ENCODE results near the gene GMCL2. TPM values are rescaled to one million over a fixed set of nuclear protein-coding genes. Genes with fewer than 3 reads are reported as not detected.

Gene GMCL2
- total and polyA plus RNA-seq, 2 donors from 2014 or later = not detected

GRCh38 chr5:178216779-178217178, 29.6 kb upstream of the GMCL2 start:
- Histone ChIP-seq H3K4me3 (ENCODE audit: low read length in 3 of 3) (no peak overlapping the region), H3K9ac (ENCODE audit: low read length in 3 of 3) (no peak overlapping the region), H3K4me1 (ENCODE audit: control insufficient read depth in 2 of 3, insufficient read depth in 2 of 3, low read depth in 1 of 3, low read length in 3 of 3) (peaks cover 0 to 28% (median 21%) of the 10 kb centered on the region in 3 donors), H3K9me3 (ENCODE audit: control insufficient read depth in 2 of 3, insufficient read depth in 1 of 3, low read length in 3 of 3) (no peaks in the 10 kb centered on the region), H3K36me3 (ENCODE audit: control insufficient read depth in 2 of 3, insufficient read depth in 3 of 3, low read length in 3 of 3) (peaks cover 8 to 34% (median 27%) of the 10 kb centered on the region in 3 donors), H3K27me3 (ENCODE audit: control insufficient read depth, insufficient read depth, low read length) (no peaks in the 10 kb centered on the region), H3K27ac (ENCODE audit: low read depth in 2 of 2, low read length in 2 of 2) (no peak overlapping the region)
- TF ChIP-seq, protein P1, sequence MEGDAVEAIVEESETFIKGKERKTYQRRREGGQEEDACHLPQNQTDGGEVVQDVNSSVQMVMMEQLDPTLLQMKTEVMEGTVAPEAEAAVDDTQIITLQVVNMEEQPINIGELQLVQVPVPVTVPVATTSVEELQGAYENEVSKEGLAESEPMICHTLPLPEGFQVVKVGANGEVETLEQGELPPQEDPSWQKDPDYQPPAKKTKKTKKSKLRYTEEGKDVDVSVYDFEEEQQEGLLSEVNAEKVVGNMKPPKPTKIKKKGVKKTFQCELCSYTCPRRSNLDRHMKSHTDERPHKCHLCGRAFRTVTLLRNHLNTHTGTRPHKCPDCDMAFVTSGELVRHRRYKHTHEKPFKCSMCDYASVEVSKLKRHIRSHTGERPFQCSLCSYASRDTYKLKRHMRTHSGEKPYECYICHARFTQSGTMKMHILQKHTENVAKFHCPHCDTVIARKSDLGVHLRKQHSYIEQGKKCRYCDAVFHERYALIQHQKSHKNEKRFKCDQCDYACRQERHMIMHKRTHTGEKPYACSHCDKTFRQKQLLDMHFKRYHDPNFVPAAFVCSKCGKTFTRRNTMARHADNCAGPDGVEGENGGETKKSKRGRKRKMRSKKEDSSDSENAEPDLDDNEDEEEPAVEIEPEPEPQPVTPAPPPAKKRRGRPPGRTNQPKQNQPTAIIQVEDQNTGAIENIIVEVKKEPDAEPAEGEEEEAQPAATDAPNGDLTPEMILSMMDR (IDR thresholded peaks at IDR 0.05; ENCODE audit: borderline replicate concordance, extremely low read depth, insufficient read depth) = no peak
- intact Hi-C loops (cut with DNase I) = no loop called here
- no peak for FAIRE-seq
- peak in 1 of 5 donors; percentile 18 for DNase-seq

GRCh38 chr5:178216088-178216534, 28.9 kb upstream of the GMCL2 start:
- H3K36me3 ChIP-seq (ENCODE audit: control insufficient read depth in 2 of 3, insufficient read depth in 3 of 3, low read length in 3 of 3) = peaks cover 6 to 39% (median 34%) of the 10 kb centered on the region in 3 donors
- intact Hi-C loops (cut with DNase I) = no loop called here

DNA sequence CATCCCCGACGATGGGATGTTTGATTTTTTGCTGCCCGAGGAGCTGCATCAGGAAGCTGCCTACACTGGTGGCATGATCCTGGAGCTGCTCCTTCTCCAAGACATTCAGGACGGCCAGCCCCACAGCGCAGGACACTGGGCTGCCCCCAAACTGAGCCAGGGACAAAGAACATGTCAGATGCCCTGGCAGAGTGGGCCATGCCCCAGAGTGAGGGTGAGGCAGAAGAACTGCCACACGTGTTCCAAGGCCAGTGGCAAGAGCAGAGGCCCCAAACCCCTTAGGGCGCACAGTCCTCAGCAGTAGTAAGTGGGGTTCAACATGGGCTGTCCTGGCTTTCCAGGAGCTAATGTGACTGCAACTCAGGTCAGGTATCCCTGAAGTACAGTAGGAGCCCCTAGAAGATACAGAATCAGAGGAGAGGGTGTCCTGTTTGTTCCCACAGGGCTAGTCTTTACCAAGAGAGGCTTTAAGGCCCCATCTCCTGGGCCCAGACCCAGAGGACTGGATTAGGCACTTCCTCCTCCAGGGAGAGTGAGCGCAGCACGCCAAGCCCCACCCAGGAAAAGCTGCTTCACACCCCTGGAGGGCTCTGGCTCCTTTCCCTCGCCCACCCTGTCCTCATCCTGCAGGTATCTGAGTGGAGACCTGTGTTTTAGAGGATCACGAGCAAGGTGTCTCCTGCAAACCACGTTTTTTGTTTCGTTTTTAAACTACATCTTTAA, 28.3 kb upstream of the GMCL2 start:
- Histone ChIP-seq H3K9me3 (ENCODE audit: control insufficient read depth in 2 of 3, insufficient read depth in 1 of 3, low read length in 3 of 3) (no peaks in the 10 kb centered on the region), H3K4me3 (ENCODE audit: low read length in 3 of 3) (no peak overlapping the region), H3K9ac (ENCODE audit: low read length in 3 of 3) (no peak overlapping the region), H3K27me3 (ENCODE audit: control insufficient read depth, insufficient read depth, low read length) (no peaks in the 10 kb centered on the region), H3K27ac (ENCODE audit: low read depth in 2 of 2, low read length in 2 of 2) (peak overlapping the region; percentile 3 to 32), H3K4me1 (ENCODE audit: control insufficient read depth in 2 of 3, insufficient read depth in 2 of 3, low read depth in 1 of 3, low read length in 3 of 3) (peaks cover 0 to 28% (median 26%) of the 10 kb centered on the region in 3 donors), H3K36me3 (ENCODE audit: control insufficient read depth in 2 of 3, insufficient read depth in 3 of 3, low read length in 3 of 3) (peaks cover 6 to 45% (median 37%) of the 10 kb centered on the region in 3 donors)
- DNase-seq (peak in 1 of 5 donors; percentile 43), FAIRE-seq (no peak)
- intact Hi-C loops (cut with DNase I) = no loop called here
- TF ChIP-seq, protein P1 (IDR thresholded peaks at IDR 0.05; ENCODE audit: borderline replicate concordance, extremely low read depth, insufficient read depth) = no peak

More at GRCh38 chr5:178216088-178216534, 28.9 kb upstream of the GMCL2 start:
- Histone ChIP-seq H3K4me1 (ENCODE audit: control insufficient read depth in 2 of 3, insufficient read depth in 2 of 3, low read depth in 1 of 3, low read length in 3 of 3) (peaks cover 0 to 28% (median 26%) of the 10 kb centered on the region in 3 donors), H3K9me3 (ENCODE audit: control insufficient read depth in 2 of 3, insufficient read depth in 1 of 3, low read length in 3 of 3) (no peaks in the 10 kb centered on the region), H3K4me3 (ENCODE audit: low read length in 3 of 3) (no peak overlapping the region), H3K27me3 (ENCODE audit: control insufficient read depth, insufficient read depth, low read length) (no peaks in the 10 kb centered on the region), H3K9ac (ENCODE audit: low read length in 3 of 3) (no peak overlapping the region), H3K27ac (ENCODE audit: low read depth in 2 of 2, low read length in 2 of 2) (no peak overlapping the region)
- FAIRE-seq = no peak
- TF ChIP-seq, protein P1 (IDR thresholded peaks at IDR 0.05; ENCODE audit: borderline replicate concordance, extremely low read depth, insufficient read depth) = no peak
- DNase-seq = no peak
